CD4-positive, alpha-beta T cell treated with Interleukin-1 beta for 1 hour (primary cell): ENCODE measurements around the gene MOB2.

Experiments
- DNase-seq, 2 donors: peaks; one replicate each; pipeline ENCODE4 v3.0.0-alpha.2; 2020 to 2022

The MOB2 gene

DNA sequence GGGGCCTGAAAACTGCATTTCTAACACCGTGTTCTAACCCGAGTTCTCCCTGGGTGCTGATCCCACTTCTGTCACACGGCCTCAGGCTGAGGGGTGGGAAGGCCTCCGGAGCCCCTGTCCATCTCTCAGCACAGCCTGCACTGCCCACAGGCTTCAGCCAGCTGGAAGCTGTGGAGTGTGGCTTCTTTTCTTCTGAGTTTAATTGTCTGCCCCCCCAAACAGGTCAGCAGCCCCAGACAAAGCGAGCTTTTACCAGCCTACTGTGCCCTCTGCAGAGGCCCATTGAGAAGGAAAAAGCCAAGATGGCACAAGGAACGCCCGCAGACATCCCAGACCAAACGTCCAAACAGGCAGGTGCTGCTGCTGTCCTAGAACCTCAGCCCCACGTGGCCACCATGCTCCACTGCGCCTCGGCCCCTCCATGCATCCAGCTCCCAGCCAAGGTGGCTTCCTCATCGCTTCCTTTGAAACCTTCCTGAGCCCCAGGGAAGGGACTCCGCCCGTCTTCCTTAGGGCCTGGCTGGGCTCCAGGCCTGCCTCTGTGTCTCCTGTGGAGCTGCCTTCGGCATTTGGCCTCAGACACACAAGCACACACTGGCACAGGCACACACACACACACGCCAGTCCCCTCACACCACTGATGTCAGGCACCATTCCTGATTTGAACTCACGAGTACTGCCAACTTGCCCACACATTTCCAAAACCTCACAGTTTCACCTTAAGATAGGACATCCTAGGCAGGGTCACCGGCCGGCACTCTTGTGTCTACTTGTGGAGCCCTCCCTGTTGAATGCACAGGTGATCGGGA lies 1.7 kb downstream of the MOB2 start:
- DNase-seq, result no peak

DNA sequence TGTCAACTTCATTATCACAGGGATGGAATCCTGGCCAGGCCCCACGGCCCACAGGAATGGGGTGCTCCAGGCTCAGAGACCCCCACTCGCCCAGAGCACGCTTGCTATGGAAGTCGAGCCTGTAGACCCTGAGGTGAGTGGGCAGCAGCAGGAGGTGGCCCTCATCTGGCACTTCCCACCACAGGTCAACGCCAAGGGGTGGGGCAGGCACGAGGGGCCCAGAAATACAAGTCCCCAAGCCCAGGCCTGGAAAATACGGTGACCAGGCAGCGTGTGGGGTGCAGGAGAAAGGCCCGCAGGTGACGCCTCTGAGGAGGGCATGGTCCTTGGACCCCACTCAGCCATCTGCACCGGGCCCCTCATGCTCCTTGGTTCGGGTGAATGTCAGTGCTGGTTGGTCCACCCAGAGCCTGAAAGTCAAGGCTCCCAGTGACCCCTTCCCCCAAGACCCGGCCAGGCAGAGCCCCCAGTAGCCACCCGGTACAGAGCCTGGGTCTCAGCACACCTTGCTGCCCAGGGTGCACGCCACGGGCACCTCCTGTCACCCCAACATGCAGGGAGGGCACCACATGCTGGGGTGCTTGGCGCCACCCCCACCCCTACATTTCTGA lies 2.4 kb downstream of the MOB2 start:
- DNase-seq, result no peak

DNA sequence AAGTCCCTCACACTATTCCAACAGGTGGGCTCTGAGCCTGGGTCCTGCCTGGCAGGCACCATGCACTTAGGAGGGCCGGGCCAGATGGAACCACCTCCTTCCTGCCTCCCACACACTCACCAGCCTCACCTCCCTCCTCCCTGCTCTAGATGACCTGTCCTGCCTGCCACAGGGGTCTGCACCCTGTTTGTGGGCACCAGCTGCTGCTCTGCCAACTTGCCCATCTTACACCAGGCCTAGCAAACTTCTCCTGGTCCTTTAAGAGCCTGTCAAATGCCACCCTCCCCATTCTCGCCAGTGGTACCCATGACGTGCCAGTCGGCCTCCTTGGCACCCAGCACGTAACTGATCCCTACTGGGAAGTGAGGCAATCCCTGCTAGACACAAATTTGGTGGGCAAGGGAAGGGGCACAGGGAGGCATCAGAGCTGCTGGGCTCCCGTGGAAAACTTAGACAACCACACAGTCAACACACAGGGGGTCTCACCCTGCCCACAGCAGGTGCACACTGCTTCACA lies 3.1 kb downstream of the MOB2 start:
- DNase-seq, result no peak

DNA sequence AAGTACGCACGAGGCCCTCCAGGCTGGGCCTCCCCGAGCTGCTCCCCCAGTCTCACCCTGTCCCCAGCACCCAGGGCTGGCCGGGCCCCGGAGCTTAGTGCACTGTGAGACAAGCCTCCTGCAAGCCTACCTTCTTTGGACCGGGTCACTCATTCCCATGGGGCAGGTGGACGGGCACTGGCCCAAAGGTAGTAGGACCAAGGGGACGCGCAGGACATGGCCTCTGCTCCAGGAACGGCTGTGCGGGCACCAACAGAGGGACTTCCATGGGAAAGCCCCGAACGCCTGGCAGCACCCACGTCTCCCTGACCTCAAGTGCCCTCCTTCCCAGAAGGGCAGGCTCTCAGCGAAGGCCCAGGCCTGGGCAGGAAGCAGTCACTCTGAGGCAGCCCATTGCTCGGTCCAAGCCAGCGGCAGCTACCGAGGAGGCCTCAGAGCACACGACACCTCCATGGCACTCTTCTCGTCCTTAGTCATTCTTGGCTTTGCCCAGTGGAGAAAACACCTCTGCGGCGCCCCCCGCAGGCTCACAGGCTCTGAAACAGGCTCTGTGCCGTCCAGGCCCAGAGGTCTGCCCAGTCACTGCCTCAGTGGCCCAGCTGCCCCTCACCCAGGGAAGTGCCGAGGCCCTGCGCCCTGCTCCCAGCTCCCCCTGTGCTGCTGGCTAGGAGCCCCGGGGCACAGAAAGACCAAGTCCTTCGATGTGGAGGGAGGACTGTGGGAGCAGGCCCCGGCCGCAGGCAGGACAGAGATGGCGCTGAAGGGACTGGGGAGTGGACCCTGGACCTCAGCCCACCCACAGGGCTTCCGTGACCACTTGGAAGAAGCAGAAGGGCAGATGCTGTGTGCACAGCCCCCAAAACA lies 3.8 kb downstream of the MOB2 start:
- no peak for DNase-seq

DNA sequence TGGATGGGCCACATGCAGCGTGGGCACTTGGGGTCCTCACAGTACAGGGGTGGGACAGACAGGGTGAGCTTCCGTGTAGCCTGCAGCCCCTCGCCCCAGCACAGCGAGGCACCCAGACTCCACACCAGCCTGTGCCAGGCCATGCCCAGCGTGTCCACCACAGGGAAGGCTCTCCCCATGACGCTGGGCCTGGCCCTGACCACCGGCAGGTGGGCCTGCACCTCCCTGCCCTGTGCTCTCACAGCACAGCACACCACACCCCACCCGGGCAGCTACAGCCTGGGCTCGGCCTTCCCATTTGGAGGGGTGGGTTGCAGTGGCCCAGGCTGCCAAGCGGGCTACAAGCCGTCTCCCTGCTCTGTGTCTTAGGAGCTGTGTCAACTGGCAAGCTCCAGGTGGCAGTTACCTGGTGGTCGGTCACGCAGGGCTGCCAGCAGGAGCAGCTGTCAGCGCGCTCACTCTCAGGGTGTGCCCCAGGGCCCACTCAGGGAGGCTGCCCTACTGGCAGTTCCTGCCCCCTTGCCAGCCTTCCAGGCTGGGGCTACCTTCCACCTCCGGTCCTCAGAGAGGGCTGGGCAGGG lies 4.6 kb downstream of the MOB2 start:
- DNase-seq, result no peak

DNA sequence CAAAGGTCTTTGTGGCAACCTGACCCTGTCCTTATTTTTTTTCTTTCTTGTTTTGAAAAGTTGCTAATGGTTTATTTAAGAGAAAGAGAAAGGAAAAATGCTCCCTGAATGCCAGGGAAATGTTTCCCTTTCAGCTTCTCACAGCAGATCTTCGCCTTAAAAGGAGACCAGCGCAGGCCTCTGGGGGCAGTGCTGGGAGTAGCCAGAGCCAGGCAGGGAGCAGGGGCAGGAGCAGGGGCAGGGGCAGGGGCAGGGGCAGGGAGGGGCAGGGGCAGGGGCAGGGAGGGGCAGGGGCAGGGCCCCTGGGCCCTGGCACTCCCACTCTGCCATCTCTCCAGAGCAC lies 5.1 kb downstream of the MOB2 start:
- DNase-seq, result no peak

DNA sequence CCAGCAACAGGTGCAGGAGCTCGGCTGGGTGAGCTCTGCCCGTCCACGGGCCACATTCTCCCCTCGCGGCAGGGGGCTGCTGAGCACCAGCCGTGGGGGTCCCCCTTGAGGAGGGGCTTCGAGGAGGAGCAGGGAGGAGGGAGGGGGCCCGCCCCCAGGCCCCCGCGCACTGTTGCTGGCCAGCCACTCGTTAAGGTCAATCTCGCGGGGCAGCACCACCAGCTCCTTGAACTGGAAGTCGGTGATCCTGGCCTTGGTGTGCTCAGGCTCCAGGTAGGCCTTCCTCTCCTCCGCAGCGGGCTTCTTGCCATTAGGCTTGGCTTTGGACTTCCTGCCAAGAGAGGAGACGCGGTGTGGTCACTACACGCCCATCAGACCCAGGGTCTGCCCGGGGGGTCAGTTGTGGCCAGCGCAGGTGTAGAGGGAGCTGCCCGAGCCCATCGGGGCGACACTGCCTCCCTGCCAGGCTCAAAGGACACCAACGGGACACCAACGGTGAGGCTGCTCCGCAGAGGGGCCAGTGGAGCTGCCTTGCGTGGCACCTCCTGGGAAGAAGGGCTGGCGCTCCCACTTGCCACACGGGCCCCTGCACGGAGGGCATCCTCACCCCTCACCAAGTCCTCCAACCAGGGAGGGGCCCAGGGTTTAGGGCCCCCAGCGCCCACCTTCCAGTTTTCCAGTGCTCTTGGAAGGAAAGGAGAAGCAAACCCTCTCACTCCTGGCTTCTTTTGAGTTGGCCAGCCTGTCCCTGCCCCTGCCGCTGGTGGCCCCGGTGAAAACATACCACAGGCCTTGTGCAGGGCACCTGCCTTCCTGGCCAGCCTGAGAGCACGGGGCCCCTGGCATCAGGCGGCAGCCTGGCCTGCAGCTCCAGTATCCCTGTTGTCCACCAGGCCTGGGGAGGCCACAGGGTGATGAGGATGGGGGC lies 5.8 kb downstream of the MOB2 start:
- DNase-seq, result no peak

DNA sequence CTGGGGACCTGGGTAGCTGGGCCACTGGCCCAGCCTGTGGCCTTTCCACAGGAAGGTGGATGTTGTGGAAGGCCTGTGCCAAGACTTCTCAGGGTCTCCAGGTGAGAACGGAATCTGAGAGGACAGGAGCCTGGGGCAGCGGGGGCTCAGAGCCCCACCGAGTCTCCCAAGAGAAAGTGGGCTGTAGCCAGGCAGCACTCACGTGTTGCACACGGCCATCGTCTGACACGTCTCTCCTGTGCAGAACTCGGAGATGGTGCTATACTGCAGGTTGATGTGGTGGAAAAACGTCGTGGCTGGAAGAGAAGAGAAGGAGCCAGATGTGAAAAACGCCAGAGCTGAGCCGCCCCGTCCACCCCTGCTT lies 6.4 kb downstream of the MOB2 start:
- no peak for DNase-seq

DNA sequence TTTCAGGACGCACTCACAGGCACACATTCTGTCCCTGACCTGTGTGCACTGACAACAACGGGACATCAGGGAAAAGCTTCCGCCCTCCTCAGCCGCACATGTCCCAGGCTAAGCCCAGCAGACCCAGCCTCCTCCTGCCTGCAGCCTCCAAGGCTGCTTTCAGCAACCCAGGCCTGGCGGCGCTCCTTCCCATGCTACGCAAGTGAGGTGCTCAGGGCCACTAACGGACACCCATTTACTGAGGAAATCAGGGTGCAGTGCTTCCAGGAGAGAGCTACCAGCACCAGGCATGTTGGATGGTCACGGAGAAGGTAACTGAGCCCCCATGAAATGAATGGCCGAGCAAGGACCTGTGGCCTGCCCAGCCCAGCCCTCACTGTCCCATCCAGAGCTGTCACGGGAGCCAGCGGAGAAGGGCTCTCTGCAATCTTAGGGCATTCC lies 6.9 kb downstream of the MOB2 start:
- DNase-seq, result no peak

DNA sequence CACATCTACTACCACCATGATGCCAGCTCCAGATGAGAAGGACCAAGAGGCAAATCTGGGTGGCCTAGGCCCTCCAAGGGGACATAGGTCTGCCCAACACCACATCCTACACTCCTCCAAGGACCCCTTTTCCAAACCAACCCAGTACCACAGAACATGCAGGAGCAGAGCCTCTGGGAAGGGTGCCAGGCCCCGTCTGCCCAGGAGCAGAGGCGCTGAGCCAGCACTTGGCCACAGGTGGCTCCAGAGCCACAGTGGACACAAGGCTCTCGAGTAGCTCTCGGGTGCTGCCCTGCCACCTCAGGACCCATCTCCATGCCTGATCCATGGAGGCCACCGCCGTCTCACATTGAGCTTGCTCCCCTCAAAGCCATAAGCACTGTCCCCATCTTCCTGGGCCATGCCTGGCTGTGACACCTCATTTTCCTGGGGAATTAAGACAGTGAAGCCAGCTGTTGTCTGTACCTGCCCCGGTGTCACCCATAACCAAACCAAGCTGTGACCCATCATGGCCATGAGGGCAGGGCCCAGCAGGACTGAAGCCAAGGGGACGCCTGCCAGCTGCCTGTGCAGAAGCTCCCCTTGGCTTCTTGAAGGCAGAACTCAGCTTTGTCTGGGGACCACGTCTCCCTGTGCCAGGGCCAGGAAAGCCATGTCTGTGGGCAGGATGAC lies 7.4 kb downstream of the MOB2 start:
- DNase-seq, result no peak

DNA sequence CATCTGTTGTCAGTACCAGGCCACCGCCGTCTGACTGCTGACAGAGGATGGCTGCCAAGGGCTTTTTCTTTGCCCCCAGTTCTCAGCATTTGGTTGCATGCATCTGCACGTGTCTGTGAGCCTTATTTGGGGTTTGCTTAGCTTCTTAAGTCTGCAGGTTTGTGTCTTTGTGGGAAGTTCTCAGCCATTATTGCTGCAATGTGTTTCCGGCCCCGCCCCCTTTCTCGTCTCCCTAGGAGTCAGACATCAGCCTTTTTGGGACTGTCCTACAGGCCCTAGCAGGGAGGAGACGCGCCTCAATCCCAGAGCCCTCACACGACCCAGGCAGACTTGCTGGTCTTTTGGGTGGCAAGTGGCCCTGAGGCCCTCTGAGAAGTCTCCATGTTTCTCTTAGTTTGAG lies 8.0 kb downstream of the MOB2 start:
- DNase-seq, result no peak

DNA sequence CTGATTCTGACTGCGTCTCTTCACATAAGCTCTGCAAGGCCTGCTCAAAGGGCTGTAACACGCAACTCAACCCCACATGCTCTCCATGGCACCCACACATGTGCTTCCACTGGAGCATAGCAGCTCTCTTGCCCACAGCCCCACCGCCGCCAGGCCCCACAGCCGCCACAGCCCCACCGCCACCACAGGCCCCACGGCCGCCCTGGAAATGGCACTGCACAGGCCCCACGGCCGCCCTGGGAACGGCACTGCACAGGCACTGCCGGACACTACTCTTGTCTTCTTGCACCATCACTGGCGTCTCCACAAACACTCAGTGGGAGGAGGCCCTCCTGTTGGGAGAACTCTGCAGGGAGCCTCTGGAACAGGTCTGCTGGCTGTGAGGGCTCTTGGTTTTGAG lies 8.6 kb downstream of the MOB2 start:
- no peak for DNase-seq

DNA sequence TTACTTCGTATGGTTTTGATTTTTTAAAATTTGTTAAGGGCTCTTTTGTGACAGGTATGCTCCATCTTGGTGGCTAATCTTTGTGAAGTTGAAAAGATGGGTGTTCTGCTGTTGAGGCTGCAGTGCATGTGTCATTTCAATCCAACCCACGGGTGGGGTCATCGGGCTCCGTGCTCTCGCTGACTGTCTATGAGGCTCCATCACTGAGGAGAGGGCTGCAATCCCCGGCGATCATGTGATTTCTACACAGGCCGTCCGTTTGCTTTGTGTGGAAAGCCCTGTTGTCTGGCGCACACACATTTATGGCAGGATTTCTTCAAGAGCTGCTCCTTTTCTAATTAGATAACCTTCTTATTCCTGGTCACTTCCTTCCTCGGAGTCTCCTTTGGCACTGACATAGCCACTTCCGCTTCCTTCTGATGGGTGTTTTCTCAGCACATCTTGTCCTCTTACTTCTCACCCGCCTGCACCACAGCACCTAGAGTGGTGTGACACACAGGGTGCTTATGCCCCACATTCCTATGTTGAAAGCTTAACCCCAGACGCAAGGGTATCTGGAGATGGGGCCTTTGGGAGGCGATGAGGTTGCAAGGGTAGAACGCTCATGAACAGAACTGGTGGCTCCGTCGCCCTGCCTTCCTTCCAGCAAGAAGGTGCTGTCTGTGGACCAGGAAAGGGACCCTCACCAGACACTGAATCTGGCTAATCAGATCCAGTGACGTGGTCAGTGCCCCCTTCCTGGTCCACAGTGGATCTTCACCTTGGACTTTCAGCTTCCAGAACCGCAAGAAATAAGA lies 9.4 kb downstream of the MOB2 start:
- no peak for DNase-seq

DNA sequence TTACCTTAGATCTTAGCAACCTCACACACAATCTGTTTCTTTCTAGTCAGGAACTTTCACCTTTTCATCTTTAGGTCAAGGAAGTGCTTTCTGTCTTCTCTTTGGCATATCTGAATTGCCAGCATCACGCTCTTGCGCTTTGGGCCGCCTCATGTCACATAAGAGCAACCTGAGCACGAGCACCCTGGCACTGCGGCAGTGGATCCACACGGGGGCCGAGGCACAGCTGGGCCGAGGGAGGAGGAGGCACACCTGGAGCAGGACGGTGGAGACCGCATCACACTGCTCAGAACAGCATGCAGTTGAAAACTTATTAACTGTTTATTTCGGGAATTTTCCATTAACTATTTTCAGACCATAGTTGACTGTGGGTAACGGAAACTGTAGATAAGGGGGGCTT lies 10.7 kb downstream of the MOB2 start:
- DNase-seq, result no peak

DNA sequence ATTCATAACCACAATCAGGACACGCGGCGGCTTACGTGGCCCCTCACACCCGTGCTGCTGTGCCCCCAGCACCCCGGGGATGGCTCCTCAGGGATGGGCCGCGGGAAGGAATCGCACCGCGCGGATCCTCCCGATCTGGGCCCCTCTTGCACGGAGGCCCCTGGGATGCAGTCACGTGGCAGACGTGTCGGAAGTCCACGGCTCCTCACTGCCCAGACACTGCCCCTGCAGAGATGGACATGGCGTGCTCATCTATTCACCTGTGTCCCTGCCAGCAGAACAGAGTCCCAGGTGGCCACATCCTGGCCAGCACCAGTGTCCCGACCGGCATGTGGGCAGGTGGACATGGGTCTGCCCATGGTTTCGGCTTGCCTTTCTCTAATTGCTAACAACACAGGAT lies 12.8 kb downstream of the MOB2 start:
- no peak for DNase-seq

DNA sequence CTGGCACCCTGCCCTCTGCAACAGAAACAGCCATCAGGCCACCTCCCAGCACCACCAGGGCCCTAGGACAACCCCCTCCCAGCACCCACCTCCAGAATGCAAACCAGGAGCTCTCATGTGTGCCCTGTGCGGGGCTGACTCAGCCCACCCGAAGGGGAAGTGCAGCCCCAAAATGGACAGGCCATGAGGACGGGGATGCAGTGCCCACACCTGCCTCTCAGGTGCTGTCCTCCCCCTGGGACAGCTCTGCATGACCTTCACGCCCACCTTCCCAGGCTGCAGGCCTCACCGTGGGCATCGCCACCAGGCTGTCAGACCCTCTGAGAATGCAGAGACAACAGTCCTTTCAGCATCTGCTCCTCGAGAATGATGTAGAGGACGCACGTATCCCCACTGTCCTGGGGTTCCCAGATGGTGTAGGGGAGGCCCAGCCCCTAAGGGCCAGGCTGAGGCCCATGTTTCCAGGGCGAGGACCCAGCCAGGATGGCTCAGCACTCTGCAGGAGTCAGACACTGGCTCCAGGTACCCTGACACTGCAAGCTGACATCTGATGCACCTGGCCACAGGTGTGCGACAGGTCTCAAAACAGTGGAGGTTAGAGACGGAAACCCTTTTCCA lies 13.5 kb downstream of the MOB2 start:
- DNase-seq, result no peak

DNA sequence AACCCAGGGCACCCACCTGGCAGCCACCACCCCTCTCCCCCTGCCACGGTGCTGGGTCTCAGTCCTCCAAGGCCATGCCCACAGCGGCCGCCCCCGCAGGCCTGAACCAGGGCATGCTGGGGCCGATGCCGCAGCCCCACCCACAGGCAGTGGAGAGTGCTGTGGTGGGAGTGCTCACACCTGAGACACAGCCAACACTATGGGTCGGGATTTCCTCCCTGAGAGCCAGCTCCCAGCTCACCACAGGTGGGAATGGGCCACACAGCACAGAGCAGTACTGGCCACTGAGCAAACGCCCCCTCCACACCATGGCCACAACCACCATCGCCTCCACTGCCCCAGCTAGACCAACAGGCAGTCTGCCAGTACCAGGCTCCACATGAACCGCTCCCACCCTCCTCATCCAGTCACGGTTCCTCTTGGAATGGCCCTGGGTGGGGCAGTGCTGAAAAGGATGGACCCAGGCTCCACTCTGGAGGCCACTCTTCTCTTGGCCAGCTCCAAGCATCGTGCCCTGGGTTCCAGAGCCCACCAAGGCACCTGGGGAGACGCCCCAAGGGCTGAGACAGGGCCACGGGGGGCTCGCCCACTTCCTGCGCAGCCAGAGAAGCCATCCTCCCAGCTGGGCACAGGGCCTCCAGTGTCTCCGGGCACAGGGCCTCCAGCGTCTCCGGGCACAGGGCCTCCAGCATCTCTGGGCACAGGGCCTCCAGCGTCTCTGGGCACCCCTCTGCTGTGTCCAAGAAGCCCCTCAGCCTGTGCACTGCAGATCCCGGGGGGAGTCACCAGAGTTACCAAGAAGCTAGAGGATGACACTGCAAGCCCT lies 14.2 kb downstream of the MOB2 start:
- no peak for DNase-seq

DNA sequence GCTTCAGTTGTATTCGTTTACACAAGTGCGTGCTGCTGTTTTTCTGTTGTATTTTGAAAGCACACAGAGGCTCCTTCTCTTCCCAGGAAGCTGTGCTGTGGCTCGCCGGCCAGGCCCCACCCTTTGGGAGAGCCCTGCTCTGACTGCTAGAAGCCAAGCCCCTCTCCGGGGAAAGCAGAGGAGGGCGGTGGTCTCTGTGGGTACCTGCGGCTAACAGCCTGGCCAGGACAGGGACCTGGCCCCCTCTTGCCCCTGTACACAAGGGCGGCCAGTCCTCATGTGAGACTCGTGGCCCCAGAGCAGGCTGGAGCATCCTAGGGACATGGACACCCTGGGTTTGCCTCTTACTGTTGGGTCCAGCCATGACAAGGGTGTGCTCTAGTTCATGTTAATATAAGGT lies 14.8 kb downstream of the MOB2 start:
- no peak for DNase-seq
